A549 (cell line): Measurements from ENCODE around the gene KCNMA1. TPM values are rescaled to one million over a fixed set of nuclear protein-coding genes. Genes with fewer than 3 reads are reported as not detected.

ENCODE experiments used
- ATAC-seq, 2 experiments: fragments of 200-7000 bp in 1 of 2; fragments of >200 bp in 1 of 2; cut with Nextera tagmentation in 1 of 2; cut with Tn5 transposase in 1 of 2; 3 replicates each; pipeline versions ENCODE4 v1.8.0 to v1.9.1; 2018 to 2020; ENCODE audit warnings: mild to moderate bottlenecking in 1 of 2, moderate library complexity in 1 of 2
- CTCF ChIA-PET: fragments of 300-600 bp; sonication (Branson Sonifier 250); formaldehyde crosslinking; extraction: SDS; loops from one replicate; lab custom pipeline; 2021; ENCODE audit warnings: antibody characterized with exemption, inconsistent platforms; lab: Yijun Ruan, JAX
- POLR2A ChIA-PET: fragments of 350-600 bp; formaldehyde crosslinking; extraction: SDS; loops from one replicate; lab custom pipeline; 2021; ENCODE audit warnings: antibody characterized with exemption, inconsistent platforms; lab: Yijun Ruan, JAX
- DNase-seq, 2 experiments: peaks; one replicate each; pipeline versions ENCODE4 v3.0.0 to v3.0.0-alpha.2; 2011 to 2016; ENCODE audit warnings: low read depth in 1 of 2, low spot score in 1 of 2
- FAIRE-seq: peaks from 2 replicates; lab custom pipeline; 2011; peaks lifted over from hg19 to GRCh38; lab: Jason Lieb, UNC
- H3K27ac ChIP-seq, 2 experiments: fragments of >200 bp; sonication (Bioruptor Twin); formaldehyde crosslinking; 3 replicates each; pipeline ENCODE4 v1.5.1; 2016 to 2017
- H3K4me1 ChIP-seq: fragments of >200 bp; sonication (Bioruptor Twin); formaldehyde crosslinking; 3 replicates; pipeline ENCODE4 v1.6.1; 2016
- H3K4me2 ChIP-seq: fragments of >200 bp; sonication (Bioruptor Twin); formaldehyde crosslinking; 3 replicates; pipeline ENCODE4 v1.6.1; 2016
- H3K4me3 ChIP-seq: fragments of >200 bp; sonication (Bioruptor Twin); formaldehyde crosslinking; 3 replicates; pipeline ENCODE4 v1.5.1; 2016
- H3K9me3 ChIP-seq: fragments of >200 bp; sonication (Bioruptor Twin); formaldehyde crosslinking; 3 replicates; pipeline ENCODE4 v1.6.1; 2016
- BHLHE40 ChIP-seq: IDR thresholded peaks from 2 replicates; pipeline ENCODE4 v1.6.1; 2012; ENCODE audit warnings: low read depth, low read length, inconsistent platforms
- CBX8 ChIP-seq: fragments of 200-600 bp; sonication (generic); IDR thresholded peaks from 2 replicates; pipeline ENCODE4 v1.6.1; 2016
- CEBPB ChIP-seq, 2 experiments: fragments of >200 bp in 1 of 2; sonication (Bioruptor Twin) in 1 of 2; formaldehyde crosslinking in 1 of 2; IDR thresholded peaks; 2 replicates each; pipeline ENCODE4 v1.6.1; 2012 to 2016
- CHD4 ChIP-seq: fragments of 200-600 bp; sonication (generic); IDR thresholded peaks from 2 replicates; pipeline ENCODE4 v1.6.1; 2016; ENCODE audit warnings: antibody characterized with exemption, mild to moderate bottlenecking, borderline replicate concordance
- EHF ChIP-seq: fragments of 250-450 bp; sonication (Bioruptor Pico); IDR thresholded peaks from 2 replicates; pipeline ENCODE4 v1.5.0; 2020; ENCODE audit warnings: mild to moderate bottlenecking
- EHMT2 ChIP-seq: fragments of 200-600 bp; sonication (generic); IDR thresholded peaks from 2 replicates; pipeline ENCODE4 v1.6.1; 2016; ENCODE audit warnings: antibody characterized with exemption, low read depth, mild to moderate bottlenecking, moderate library complexity
- FOSB ChIP-seq: fragments of 250-450 bp; sonication (Bioruptor Pico); IDR thresholded peaks from 2 replicates; pipeline ENCODE4 v1.5.0; 2020; ENCODE audit warnings: mild to moderate bottlenecking, moderate library complexity
- GATA3 ChIP-seq: IDR thresholded peaks from 2 replicates; pipeline ENCODE4 v1.6.1; 2012; ENCODE audit warnings: borderline replicate concordance
- HEYL ChIP-seq: fragments of 250-450 bp; sonication (Bioruptor Pico); IDR thresholded peaks from 2 replicates; pipeline ENCODE4 v1.8.0; 2021; ENCODE audit warnings: mild to moderate bottlenecking, moderate library complexity
- HOXA7 ChIP-seq: fragments of 250-450 bp; sonication (Bioruptor Pico); IDR thresholded peaks from 2 replicates; pipeline ENCODE4 v1.5.0; 2020; ENCODE audit warnings: mild to moderate bottlenecking, moderate library complexity
- HOXB13 ChIP-seq: fragments of 250-450 bp; sonication (Bioruptor Pico); IDR thresholded peaks from 2 replicates; pipeline ENCODE4 v1.5.0; 2020; ENCODE audit warnings: low read depth, mild to moderate bottlenecking, moderate library complexity
- HOXB5 ChIP-seq: fragments of 250-450 bp; sonication (Bioruptor Pico); IDR thresholded peaks from 2 replicates; pipeline ENCODE4 v1.5.0; 2020; ENCODE audit warnings: mild to moderate bottlenecking, moderate library complexity
- MYC ChIP-seq: IDR thresholded peaks from 2 replicates; pipeline ENCODE4 v1.6.1; 2012; ENCODE audit warnings: mild to moderate bottlenecking, inconsistent platforms, low read length, improper control_type of control experiment, borderline replicate concordance
- NFE2L2 ChIP-seq: fragments of 150-350 bp; conservative IDR thresholded peaks from 2 replicates; pipeline ENCODE4 v1.6.1; 2014; ENCODE audit warnings: low read length
- NR3C1 ChIP-seq: fragments of >200 bp; sonication (Bioruptor Twin); formaldehyde crosslinking; IDR thresholded peaks from 3 replicates; pipeline ENCODE4 v1.6.1; 2017
- POLR2AphosphoS2 ChIP-seq: conservative IDR thresholded peaks from 2 replicates; pipeline ENCODE4 v1.6.1; 2012; ENCODE audit warnings: low read length, improper control_type of control experiment, inconsistent platforms
- RARB ChIP-seq: fragments of 250-450 bp; sonication (Bioruptor Pico); IDR thresholded peaks from 2 replicates; pipeline ENCODE4 v1.8.0; 2021; ENCODE audit warnings: mild to moderate bottlenecking, moderate library complexity
- RFX5 ChIP-seq: fragments of 450-650 bp; IDR thresholded peaks from 2 replicates; pipeline ENCODE4 v1.7.1; 2014; ENCODE audit warnings: antibody characterized with exemption, mild to moderate bottlenecking, moderate library complexity
- RNF2 ChIP-seq: fragments of 200-600 bp; sonication (generic); IDR thresholded peaks from 2 replicates; pipeline ENCODE4 v1.6.1; 2016; ENCODE audit warnings: low read depth, mild to moderate bottlenecking, antibody characterized with exemption, moderate library complexity, borderline replicate concordance
- SMC3 ChIP-seq: fragments of >200 bp; sonication (Bioruptor Twin); formaldehyde crosslinking; IDR thresholded peaks from 3 replicates; pipeline ENCODE4 v1.6.1; 2018; ENCODE audit warnings: inconsistent platforms
- SREBF2 ChIP-seq: fragments of 450-650 bp; IDR thresholded peaks from 2 replicates; pipeline ENCODE4 v1.6.1; 2014; ENCODE audit warnings: mild to moderate bottlenecking, moderate library complexity
- ZFP36 ChIP-seq: fragments of 450-650 bp; IDR thresholded peaks from 2 replicates; pipeline ENCODE4 v1.6.1; 2014; ENCODE audit warnings: borderline replicate concordance; ENCODE audit not compliant: partially characterized antibody
- WGBS: methylation state at CpG from one replicate; pipeline ENCODE4 v1.1.6; 2017; ENCODE audit errors: missing lambda C conversion rate; 5-methylcytosine and 5-hydroxymethylcytosine counted together
- polyA plus RNA-seq, 4 experiments: library from polyadenylated mRNA; depleted of rRNA in 3 of 4; stranded (reverse); fragments of >200 nt; fragmentation: RNase III in 1 of 4; extraction: RNeasy Plus Mini Kit Qiagen cat#74134 plus additional on column Dnase treatment in 1 of 4; gene quantifications; 2 replicates in 3 of 4; 3 replicates in 1 of 4; pipeline ENCODE4 v1.2.3, GENCODE V29; 2011 to 2017
- TF ChIP-seq, protein P1 (sequence below): fragments of 450-650 bp; IDR thresholded peaks from 2 replicates; pipeline ENCODE4 v1.6.1; 2014; ENCODE audit warnings: antibody characterized with exemption
- TF ChIP-seq, protein P2 (sequence below): fragments of 150-350 bp; IDR thresholded peaks from 2 replicates; pipeline ENCODE4 v1.6.1; 2014; ENCODE audit warnings: low read depth, mild to moderate bottlenecking, low read length
- TF ChIP-seq, protein P3 (sequence below): fragments of 200-600 bp; sonication (generic); IDR thresholded peaks from 2 replicates; pipeline ENCODE4 v1.6.1; 2016; ENCODE audit warnings: antibody characterized with exemption, mild to moderate bottlenecking, moderate library complexity

The KCNMA1 gene
- polyA plus RNA-seq, 2 of the 4 experiments (the other 2 are of a cell fraction) = 14.9 to 30.6 TPM

DNA sequence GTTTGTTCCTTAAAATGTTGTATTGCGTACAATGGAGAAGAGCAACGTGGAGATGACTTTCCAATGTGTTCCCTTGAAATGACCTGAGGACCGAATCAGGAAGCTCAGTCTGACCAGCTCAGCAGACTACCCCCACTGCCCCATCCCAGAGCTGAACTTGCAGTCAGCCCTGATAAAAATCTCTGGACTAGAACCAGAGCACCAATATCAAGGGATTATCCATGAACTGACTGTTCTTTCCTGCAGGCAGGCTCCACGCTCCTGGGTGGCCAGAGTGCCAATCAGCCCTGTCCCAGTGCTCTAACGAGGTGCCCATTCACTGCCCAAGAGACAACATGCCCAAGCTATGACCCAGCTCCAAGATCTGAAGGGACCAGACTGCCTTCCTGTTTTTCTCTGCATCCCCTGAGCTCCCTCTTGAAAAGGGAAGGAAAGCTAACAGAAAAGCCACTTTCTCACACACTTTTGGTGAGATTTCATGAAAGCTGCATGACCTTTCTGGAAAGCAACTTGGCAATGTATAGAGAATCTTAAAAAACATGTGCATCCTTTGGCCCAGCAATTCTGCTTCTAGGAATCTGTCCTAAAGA lies 130.2 kb downstream of the KCNMA1 start:
- ChIA-PET CTCF (interaction anchor here (0.9 to 3.8 kb wide), 8 partner anchors 11 to 333 kb away, joined by 3 to 9 read pairs (median 5); no protein-coding TSS in a partner anchor), POLR2A (no interaction called here)
- peak overlapping the region; percentile 69 to 84; a peak in 5 of 6 replicates for H3K27ac ChIP-seq
- H3K4me2 ChIP-seq = peak overlapping the region; percentile 26
- H3K9me3 ChIP-seq = no peaks in the 10 kb centered on the region
- no peak overlapping the region for H3K4me3 ChIP-seq
- TF ChIP-seq ZFP36 (no peak), CEBPB (IDR thresholded peaks at IDR 0.05) (no peak), SMC3 (no peak), SREBF2 (no peak), NR3C1 (no peak), BHLHE40 (no peak), RARB (CRISPR knock-in tag) (no peak), CHD4 (no peak), GATA3 (no peak), EHF (CRISPR knock-in tag) (no peak), HOXA7 (no peak), HOXB5 (CRISPR knock-in tag) (no peak), HOXB13 (CRISPR knock-in tag) (no peak)
- TF ChIP-seq, protein P1, sequence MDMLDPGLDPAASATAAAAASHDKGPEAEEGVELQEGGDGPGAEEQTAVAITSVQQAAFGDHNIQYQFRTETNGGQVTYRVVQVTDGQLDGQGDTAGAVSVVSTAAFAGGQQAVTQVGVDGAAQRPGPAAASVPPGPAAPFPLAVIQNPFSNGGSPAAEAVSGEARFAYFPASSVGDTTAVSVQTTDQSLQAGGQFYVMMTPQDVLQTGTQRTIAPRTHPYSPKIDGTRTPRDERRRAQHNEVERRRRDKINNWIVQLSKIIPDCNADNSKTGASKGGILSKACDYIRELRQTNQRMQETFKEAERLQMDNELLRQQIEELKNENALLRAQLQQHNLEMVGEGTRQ = no peak
- DNase-seq (no peak), FAIRE-seq (no peak), ATAC-seq (no peak)
- peaks cover 53% of the 10 kb centered on the region for H3K4me1 ChIP-seq
- 52% methylated on average over 5 of the region's 5 CpGs for WGBS

DNA sequence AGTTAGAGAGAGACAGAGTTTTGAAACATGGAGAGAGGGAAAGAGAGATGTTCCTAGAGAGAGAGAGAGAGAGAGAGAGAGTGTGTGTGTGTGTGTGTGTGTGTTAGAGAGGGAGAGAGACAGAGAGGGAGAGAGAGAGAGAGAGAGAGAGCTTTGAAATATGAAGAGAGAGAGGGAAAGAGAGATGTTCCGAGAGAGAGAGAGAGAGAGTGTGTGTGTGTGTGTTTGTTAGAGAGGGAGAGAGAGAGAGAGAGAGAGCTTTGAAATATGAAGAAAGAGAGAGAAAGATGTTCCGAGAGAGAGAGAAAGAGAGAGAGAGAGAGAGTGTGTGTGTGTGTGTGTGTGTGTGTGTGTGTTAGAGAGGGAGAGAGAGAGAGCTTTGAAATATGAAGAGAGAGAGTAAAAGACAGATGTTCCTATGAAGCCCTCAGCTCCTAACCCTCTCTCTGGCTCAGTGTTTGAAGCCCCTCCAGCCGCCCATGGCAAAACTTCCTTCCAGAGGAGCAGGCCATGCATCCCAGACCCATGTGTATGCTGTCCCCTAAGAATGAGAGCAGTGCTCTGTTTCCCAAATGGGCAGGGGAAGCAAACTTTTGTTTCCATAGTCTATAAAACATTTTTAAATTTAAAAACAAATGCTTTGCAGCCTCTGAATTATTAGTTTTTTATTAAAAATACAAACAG lies 130.9 kb downstream of the KCNMA1 start:
- ATAC-seq (no peak), FAIRE-seq (no peak), DNase-seq (no peak)
- POLR2A ChIA-PET = interaction anchor here (0.7 kb wide), 1 partner anchor 11 kb away, joined by 5 read pairs; no protein-coding TSS in a partner anchor
- Histone ChIP-seq H3K9me3 (no peaks in the 10 kb centered on the region), H3K27ac (peak overlapping the region; percentile 69 to 84), H3K4me3 (no peak overlapping the region), H3K4me2 (peak overlapping the region; percentile 57), H3K4me1 (peaks cover 60% of the 10 kb centered on the region)
- TF ChIP-seq HEYL (CRISPR knock-in tag) (no peak), FOSB (CRISPR knock-in tag) (no peak), RNF2 (no peak), SMC3 (no peak), POLR2AphosphoS2 (no peak), EHMT2 (no peak), NFE2L2 (no peak), ZFP36 (no peak), RFX5 (no peak), CBX8 (no peak), GATA3 (no peak), MYC (no peak)
- TF ChIP-seq, protein P2, sequence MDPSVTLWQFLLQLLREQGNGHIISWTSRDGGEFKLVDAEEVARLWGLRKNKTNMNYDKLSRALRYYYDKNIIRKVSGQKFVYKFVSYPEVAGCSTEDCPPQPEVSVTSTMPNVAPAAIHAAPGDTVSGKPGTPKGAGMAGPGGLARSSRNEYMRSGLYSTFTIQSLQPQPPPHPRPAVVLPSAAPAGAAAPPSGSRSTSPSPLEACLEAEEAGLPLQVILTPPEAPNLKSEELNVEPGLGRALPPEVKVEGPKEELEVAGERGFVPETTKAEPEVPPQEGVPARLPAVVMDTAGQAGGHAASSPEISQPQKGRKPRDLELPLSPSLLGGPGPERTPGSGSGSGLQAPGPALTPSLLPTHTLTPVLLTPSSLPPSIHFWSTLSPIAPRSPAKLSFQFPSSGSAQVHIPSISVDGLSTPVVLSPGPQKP = no peak
- TF ChIP-seq, protein P3, sequence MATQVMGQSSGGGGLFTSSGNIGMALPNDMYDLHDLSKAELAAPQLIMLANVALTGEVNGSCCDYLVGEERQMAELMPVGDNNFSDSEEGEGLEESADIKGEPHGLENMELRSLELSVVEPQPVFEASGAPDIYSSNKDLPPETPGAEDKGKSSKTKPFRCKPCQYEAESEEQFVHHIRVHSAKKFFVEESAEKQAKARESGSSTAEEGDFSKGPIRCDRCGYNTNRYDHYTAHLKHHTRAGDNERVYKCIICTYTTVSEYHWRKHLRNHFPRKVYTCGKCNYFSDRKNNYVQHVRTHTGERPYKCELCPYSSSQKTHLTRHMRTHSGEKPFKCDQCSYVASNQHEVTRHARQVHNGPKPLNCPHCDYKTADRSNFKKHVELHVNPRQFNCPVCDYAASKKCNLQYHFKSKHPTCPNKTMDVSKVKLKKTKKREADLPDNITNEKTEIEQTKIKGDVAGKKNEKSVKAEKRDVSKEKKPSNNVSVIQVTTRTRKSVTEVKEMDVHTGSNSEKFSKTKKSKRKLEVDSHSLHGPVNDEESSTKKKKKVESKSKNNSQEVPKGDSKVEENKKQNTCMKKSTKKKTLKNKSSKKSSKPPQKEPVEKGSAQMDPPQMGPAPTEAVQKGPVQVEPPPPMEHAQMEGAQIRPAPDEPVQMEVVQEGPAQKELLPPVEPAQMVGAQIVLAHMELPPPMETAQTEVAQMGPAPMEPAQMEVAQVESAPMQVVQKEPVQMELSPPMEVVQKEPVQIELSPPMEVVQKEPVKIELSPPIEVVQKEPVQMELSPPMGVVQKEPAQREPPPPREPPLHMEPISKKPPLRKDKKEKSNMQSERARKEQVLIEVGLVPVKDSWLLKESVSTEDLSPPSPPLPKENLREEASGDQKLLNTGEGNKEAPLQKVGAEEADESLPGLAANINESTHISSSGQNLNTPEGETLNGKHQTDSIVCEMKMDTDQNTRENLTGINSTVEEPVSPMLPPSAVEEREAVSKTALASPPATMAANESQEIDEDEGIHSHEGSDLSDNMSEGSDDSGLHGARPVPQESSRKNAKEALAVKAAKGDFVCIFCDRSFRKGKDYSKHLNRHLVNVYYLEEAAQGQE = no peak
- 90% methylated on average over 3 of the region's 3 CpGs for WGBS
- CTCF ChIA-PET = interaction anchor here (0.6 to 3.8 kb wide), 17 partner anchors 10 to 394 kb away, joined by 3 to 11 read pairs (median 4); no protein-coding TSS in a partner anchor
